HepG2 (cell line): Measurements from ENCODE around the gene NDUFS7. TPM values are rescaled to one million over a fixed set of nuclear protein-coding genes. Genes with fewer than 3 reads are reported as not detected.

Experiments used
- ELF3 ChIP-seq: IDR thresholded peaks from 2 replicates; pipeline ENCODE4 v1.6.1; 2016; ENCODE audit warnings: missing genetic modification reagents, missing compliant biosample characterization
- GPN1 ChIP-seq: sonication (generic); formaldehyde crosslinking; IDR thresholded peaks from 2 replicates; pipeline ENCODE4 v1.5.1; 2020; ENCODE audit warnings: missing genetic modification reagents, borderline replicate concordance
- HOXA5 ChIP-seq: sonication (generic); formaldehyde crosslinking; IDR thresholded peaks from 2 replicates; pipeline ENCODE4 v1.4.0; 2020; ENCODE audit warnings: missing genetic modification reagents
- JUND ChIP-seq: sonication (generic); formaldehyde crosslinking; IDR thresholded peaks from 2 replicates; pipeline ENCODE4 v1.8.0; 2022; ENCODE audit warnings: mild to moderate bottlenecking, missing genetic modification reagents
- MLLT10 ChIP-seq: sonication (generic); formaldehyde crosslinking; IDR thresholded peaks from 2 replicates; pipeline ENCODE4 v1.4.0; 2020; ENCODE audit warnings: missing genetic modification reagents
- MXD4 ChIP-seq: IDR thresholded peaks from 2 replicates; pipeline ENCODE4 v1.6.1; 2016; ENCODE audit warnings: mild to moderate bottlenecking, missing biosample characterization, missing genetic modification reagents
- RARA ChIP-seq: IDR thresholded peaks from 2 replicates; pipeline ENCODE4 v1.6.1; 2016; ENCODE audit warnings: missing genetic modification reagents, missing compliant biosample characterization
- RCOR2 ChIP-seq: IDR thresholded peaks from 2 replicates; pipeline ENCODE4 v1.6.1; 2016; ENCODE audit warnings: missing biosample characterization, missing genetic modification reagents
- SIX4 ChIP-seq: sonication (generic); formaldehyde crosslinking; IDR thresholded peaks from 2 replicates; pipeline ENCODE4 v1.4.0; 2020; ENCODE audit warnings: missing genetic modification reagents
- SP4 ChIP-seq: sonication (generic); formaldehyde crosslinking; IDR thresholded peaks from 2 replicates; pipeline ENCODE4 v1.8.1; 2023; ENCODE audit warnings: mild to moderate bottlenecking, missing genetic modification reagents
- TCF7L2 ChIP-seq: IDR thresholded peaks from 2 replicates; pipeline ENCODE4 v1.6.1; 2011; ENCODE audit warnings: mild to moderate bottlenecking, low read depth, low read length, moderate library complexity
- TERF1 ChIP-seq: sonication (generic); formaldehyde crosslinking; IDR thresholded peaks from 2 replicates; pipeline ENCODE4 v1.8.0; 2022; ENCODE audit warnings: mild to moderate bottlenecking, missing genetic modification reagents, moderate library complexity
- ZNF207 ChIP-seq: fragments of 450-650 bp; IDR thresholded peaks from 2 replicates; pipeline ENCODE4 v1.6.1; 2016; ENCODE audit warnings: antibody characterized with exemption, borderline replicate concordance
- ZNF251 ChIP-seq: sonication (generic); formaldehyde crosslinking; IDR thresholded peaks from 2 replicates; pipeline ENCODE4 v1.9.0; 2021; ENCODE audit warnings: mild to moderate bottlenecking, missing genetic modification reagents
- ZNF281 ChIP-seq: sonication (generic); formaldehyde crosslinking; IDR thresholded peaks from 2 replicates; pipeline ENCODE4 v1.4.0; 2020; ENCODE audit warnings: missing genetic modification reagents, borderline replicate concordance
- ZNF34 ChIP-seq: sonication (generic); formaldehyde crosslinking; IDR thresholded peaks from 2 replicates; pipeline ENCODE4 v1.4.0; 2020; ENCODE audit warnings: mild to moderate bottlenecking, missing genetic modification reagents, borderline replicate concordance
- ZNF354B ChIP-seq: sonication (generic); formaldehyde crosslinking; IDR thresholded peaks from 2 replicates; pipeline ENCODE4 v1.8.0; 2022; ENCODE audit warnings: mild to moderate bottlenecking, missing genetic modification reagents
- ZNF691 ChIP-seq: sonication (generic); formaldehyde crosslinking; IDR thresholded peaks from 2 replicates; pipeline ENCODE4 v1.4.0; 2020; ENCODE audit warnings: missing genetic modification reagents, low read depth, mild to moderate bottlenecking, borderline replicate concordance
- ZNF782 ChIP-seq: sonication (generic); formaldehyde crosslinking; IDR thresholded peaks from 2 replicates; pipeline ENCODE4 v1.4.0; 2020; ENCODE audit warnings: missing genetic modification reagents, mild to moderate bottlenecking, borderline replicate concordance
- ZNF839 ChIP-seq: sonication (generic); formaldehyde crosslinking; IDR thresholded peaks from 2 replicates; pipeline ENCODE4 v1.4.0; 2020; ENCODE audit warnings: missing genetic modification reagents, mild to moderate bottlenecking, borderline replicate concordance
- ZNF878 ChIP-seq: sonication (generic); formaldehyde crosslinking; IDR thresholded peaks from 2 replicates; pipeline ENCODE4 v1.8.1; 2023; ENCODE audit warnings: mild to moderate bottlenecking, missing genetic modification reagents, moderate library complexity
- polyA plus RNA-seq, 8 experiments: library from polyadenylated mRNA; depleted of rRNA in 3 of 8; stranded (reverse) in 7 of 8; unstranded in 1 of 8; fragments of >200 nt; fragmentation: Illumina TruSeq in 4 of 8; extraction: Trizol in 4 of 8; gene quantifications; 2 replicates each; pipeline versions ENCODE4 v1.2.1 to v1.2.3, GENCODE V29; 2011 to 2016; ENCODE audit warnings: low read depth in 4 of 8, missing spikeins in 1 of 8, mixed read lengths in 1 of 8; ENCODE audit not compliant: insufficient read depth in 1 of 8
- total RNA-seq, 5 experiments: library from RNA; depleted of rRNA; stranded (reverse); fragments of >200 nt; fragmentation: Illumina TruSeq; extraction: Trizol; gene quantifications; 2 replicates each; pipeline ENCODE4 v1.2.3, GENCODE V29; 2016; ENCODE audit warnings: low read depth in 1 of 5
- TF ChIP-seq, protein P1 (sequence below): sonication (generic); formaldehyde crosslinking; IDR thresholded peaks from 2 replicates; pipeline ENCODE4 v1.5.1; 2020; ENCODE audit warnings: missing genetic modification reagents, mild to moderate bottlenecking, borderline replicate concordance
- TF ChIP-seq, protein P2 (sequence below): sonication (generic); formaldehyde crosslinking; IDR thresholded peaks from 2 replicates; pipeline ENCODE4 v1.5.0; 2020; ENCODE audit warnings: missing genetic modification reagents

Gene NDUFS7
- total and polyA plus RNA-seq, 2 of the 13 experiments (the other 11 are each of a cell fraction or from before 2014, with no cell fraction given): 34.3 to 66.9 TPM

DNA sequence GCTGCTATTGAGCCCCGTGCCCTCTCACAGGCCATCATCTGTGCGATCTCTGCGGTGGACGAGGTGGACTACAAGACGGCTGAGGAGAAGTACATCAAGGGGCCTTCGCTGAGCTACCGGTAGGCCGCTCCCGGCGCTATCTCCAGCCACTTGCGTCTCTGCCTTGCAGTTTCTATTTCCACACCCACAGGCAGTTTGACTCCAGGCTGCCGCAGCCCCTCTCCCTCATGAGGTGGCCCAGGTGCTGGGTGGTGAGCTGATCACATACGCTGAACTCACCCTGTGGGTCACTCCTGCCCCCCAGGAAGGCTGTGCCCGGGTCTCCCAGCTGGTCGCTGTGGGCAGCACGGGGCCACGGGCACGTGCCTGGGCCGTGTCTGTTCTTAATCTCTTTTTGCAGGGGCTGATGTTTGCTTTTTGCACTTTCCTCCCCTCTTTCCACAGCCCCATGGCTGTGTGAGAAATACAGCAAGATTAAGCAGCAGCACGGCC lies 10.6 kb upstream of the NDUFS7 start (continued):
- no peak; the same call in 1 of the 2 replicates for TF ChIP-seq ZNF839
- TF ChIP-seq RCOR2 (CRISPR knock-in tag): no peak
- no peak for TF ChIP-seq RARA (CRISPR knock-in tag)
- TF ChIP-seq, protein P1, sequence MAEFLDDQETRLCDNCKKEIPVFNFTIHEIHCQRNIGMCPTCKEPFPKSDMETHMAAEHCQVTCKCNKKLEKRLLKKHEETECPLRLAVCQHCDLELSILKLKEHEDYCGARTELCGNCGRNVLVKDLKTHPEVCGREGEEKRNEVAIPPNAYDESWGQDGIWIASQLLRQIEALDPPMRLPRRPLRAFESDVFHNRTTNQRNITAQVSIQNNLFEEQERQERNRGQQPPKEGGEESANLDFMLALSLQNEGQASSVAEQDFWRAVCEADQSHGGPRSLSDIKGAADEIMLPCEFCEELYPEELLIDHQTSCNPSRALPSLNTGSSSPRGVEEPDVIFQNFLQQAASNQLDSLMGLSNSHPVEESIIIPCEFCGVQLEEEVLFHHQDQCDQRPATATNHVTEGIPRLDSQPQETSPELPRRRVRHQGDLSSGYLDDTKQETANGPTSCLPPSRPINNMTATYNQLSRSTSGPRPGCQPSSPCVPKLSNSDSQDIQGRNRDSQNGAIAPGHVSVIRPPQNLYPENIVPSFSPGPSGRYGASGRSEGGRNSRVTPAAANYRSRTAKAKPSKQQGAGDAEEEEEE (CRISPR knock-in tag): no peak
- no peak for TF ChIP-seq ELF3 (CRISPR knock-in tag)
- no peak for TF ChIP-seq SP4 (CRISPR knock-in tag)
- TF ChIP-seq SIX4: no peak
- TF ChIP-seq ZNF251 (CRISPR knock-in tag): no peak; the same call in 1 of the 2 replicates
- TF ChIP-seq, protein P2, sequence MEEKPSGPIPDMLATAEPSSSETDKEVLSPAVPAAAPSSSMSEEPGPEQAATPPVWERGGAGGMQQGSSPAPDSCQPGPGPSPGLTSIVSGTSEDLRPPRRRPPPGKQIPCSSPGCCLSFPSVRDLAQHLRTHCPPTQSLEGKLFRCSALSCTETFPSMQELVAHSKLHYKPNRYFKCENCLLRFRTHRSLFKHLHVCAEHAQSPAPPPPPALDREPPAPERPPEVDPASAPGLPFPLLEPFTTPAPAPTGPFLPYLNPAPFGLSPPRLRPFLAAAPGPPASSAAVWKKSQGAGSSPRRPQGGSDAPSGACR (CRISPR knock-in tag): no peak
- TF ChIP-seq TERF1 (CRISPR knock-in tag): no peak
- TF ChIP-seq ZNF281 (CRISPR knock-in tag): no peak
- TF ChIP-seq ZNF34: 0 out of 2 replicates have a peak, but pooled peaks have one; percentile 62
- no peak for TF ChIP-seq HOXA5
- 0 out of 2 replicates have a peak, but pooled peaks have one; percentile 10 for TF ChIP-seq JUND
- no peak for TF ChIP-seq ZNF207
- TF ChIP-seq TCF7L2: no peak
- TF ChIP-seq ZNF782 (CRISPR knock-in tag): peak; percentile 64; the same call in 1 of the 2 replicates
- no peak for TF ChIP-seq MLLT10 (CRISPR knock-in tag)
- TF ChIP-seq MXD4 (CRISPR knock-in tag): no peak
- no peak for TF ChIP-seq GPN1 (CRISPR knock-in tag)
- no peak for TF ChIP-seq ZNF354B (CRISPR knock-in tag)
- peak; percentile 35; the same call in 1 of the 2 replicates for TF ChIP-seq ZNF691 (CRISPR knock-in tag)
- TF ChIP-seq ZNF878: no peak
